Dedifferentiated amniotic fluid mesenchymal stem cell (primary cell): ENCODE results near the gene LAMA4.
A peak's percentile ranks its signal among the peaks of the same experiment; 100 is the strongest.

Experiments
- DNase-seq: peaks from one replicate; pipeline ENCODE4 v3.0.0-alpha.2; 2016; ENCODE audit errors: extremely low spot score

The LAMA4 gene

DNA sequence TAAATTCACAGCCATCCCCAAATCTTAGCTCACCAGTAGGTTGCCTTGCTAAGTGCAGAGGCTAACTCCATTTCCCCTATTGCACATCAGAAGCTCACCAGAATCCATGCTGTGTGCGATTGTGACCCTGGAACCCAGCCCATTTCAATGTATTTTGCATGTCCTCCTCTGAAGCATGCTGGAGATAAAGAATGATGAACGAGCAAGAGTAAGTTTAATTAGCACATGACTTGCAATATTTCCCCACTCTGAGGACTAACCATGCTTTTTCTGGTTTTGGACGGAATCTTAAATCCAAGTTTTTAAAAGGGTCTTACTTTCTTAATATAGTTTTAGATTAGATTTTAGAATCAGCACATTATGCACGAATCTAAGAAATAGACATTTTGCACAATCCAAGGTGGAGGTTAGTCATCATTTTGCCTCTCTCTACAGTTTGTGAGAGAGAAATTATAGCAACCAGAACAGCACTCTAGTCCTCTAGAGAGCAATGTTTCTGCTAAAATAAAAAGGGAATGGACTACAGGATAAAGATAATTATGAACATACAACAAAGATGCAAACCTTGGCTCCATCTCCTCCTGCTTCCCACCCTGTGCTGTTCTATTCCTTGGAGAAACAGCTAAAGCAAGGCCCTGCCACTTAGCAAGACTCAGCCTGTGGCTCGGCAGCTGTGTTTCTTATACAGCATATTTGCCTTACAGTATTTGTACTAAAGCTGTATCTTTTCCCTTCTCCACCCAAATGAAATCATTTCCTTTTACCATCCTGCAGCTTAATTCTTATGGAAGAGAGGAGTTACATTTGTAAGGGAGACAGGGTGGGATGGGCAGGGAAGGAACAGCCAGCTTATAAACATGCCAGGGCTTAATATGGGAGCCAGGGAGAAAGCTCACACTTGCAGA lies 24.9 kb upstream of the LAMA4 start:
- DNase-seq = no peak

DNA sequence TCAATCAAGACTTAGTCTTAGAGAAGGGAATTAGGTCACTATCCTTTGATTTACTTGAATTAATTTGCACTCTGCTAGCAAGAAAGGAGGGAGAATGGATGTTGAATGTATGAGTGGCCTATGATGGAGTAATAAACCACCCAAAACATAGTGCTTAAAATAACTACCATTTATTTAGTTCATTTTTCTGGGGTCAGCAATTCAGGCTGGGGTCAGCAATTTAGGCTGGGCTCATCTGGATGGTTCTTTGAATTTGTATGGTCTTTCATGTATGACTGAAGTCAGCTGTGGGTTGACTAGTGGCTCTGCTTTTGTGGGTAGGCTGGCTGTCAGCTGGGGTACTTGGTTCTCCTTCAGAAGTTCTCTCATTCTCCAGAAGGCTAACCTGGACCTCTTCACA lies 21.0 kb upstream of the LAMA4 start:
- DNase-seq = no peak

DNA sequence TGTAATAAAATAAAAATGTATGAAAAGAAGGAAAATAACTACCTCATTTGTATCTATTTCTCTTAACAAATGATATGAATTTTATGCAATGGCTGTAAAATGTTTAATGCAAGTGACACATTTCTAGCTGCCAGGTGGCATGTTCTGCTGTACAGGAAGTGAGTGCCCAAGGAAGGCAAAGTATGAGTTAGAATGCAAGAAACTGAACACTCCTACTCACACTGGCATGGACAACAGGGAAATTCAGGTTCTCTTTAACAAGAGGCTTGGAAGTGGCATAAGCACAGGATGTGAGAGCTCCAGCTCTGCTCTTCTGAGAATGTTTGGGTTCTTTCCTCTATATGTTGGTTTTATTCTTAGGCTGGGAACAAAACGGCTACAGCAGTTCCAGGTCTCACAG lies 20.4 kb upstream of the LAMA4 start:
- DNase-seq = no peak

DNA sequence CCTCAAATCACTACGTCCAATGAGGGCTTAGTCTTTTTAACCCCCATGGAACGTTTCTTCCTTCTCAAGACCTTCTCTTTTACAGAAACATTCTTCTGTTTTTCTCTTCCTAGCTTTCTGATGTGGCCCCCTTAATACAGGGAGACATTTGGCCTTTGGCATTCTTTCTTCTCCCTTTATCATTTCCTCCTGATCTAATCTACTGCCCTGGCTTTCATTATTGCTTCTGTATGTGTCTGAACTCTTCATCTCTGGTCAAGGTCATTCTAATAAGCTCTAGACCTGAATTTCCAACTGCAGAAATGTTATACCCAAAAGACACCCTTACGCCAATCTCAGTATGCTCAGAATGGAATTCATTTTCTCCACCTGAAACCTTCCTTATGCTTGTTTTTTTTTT lies 18.4 kb upstream of the LAMA4 start:
- DNase-seq = no peak

DNA sequence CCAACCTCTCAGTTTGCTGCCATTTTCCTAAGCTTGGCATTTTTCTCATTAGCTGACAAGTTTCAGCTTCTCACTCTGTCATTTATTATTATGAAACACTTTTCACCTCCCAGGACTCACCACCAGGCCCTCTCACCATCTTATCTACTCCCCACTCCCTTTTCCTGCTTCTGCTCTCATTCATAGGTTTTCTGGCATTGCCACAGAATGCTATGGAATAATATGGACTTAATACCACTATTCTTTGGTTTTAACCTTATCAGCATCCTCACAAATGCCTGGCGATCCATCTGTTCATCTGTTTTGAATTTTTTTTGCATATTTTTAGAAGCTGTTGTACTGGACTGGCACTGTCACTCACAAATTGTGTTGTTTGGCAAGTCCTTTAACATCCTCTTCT lies 16.4 kb upstream of the LAMA4 start:
- DNase-seq = no peak

DNA sequence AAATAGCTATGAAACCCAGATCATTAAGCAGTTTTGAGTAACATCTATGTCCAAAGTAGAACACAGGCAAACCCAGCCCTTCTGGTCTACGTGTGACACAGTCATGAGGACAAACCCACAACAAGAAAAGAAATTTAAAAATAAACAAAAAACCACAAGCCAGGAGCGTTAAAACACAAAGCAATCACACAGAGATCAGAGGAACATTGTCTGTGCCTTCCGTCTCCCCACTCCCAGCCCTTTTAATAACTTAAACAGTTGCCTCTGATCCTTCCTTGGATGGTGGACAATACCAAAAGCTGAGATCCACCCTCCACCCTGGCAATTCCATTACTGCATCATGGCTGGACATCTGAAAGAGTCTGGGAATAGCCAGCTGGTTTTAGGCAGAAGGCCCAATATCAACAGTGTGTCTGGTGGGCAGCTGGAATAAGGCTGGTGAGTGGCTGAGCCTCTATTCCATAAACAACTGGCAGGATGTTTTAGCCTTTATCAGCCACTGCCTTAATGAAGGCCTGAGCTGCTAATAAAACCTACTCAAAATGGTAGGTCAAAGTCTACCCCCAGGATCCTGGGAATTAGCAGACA lies 15.7 kb upstream of the LAMA4 start:
- no peak for DNase-seq

DNA sequence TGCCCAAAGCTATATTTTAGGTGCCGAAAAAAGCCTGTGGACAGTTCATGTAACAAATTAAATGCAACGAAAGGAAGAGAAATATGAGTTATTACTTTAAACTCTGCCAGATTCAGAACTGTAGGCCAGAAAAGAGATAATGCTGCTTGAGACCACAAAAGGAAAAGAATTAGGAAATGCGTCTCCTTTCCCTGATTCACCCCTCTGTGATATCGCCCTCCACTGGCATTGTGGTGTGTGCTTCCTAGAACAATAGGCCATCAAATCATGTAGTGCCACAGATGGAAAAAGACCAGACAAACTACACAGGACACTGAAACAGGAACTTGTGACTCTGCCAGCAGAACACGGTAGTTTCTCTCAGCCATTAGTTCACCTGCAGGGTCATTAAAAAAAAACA lies 14.7 kb upstream of the LAMA4 start:
- DNase-seq = no peak

DNA sequence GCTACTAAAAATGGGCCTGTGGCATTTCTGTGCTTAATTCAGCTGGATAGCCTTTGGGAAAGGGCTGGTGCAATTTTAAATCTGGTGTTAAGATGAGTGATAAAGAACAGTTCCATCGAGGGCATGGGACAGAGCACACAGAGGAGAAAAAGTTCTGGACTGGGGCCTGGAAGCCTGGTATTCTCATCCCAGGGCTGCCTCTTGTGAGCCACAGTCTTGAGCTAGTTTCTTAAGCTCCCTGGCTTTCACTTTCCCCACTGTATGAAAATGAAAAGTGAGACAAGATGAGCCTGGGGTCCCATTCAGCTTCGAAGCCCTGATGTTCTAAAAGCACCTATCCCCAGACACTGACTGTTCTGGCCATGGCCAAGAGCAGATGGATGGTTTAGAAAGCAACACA lies 14.3 kb upstream of the LAMA4 start:
- no peak for DNase-seq

DNA sequence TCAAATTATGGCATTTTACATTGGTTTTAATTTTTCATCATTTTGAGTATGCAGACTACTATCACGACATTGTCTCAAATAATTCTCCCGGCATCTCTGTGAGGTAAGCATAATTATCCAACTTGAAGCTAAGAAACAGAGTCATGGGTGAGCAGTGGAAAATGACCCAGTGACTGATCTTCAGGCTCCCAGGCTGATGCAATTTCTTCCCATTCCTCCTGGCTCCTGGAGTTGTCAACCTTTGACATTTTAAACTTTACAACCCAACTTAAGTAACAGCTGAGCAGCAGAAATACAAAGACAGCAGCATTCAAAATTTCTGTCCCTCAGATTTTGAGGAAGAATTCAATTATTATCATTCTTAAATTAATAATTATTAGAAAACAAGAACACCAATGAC lies 13.7 kb upstream of the LAMA4 start:
- no peak for DNase-seq

DNA sequence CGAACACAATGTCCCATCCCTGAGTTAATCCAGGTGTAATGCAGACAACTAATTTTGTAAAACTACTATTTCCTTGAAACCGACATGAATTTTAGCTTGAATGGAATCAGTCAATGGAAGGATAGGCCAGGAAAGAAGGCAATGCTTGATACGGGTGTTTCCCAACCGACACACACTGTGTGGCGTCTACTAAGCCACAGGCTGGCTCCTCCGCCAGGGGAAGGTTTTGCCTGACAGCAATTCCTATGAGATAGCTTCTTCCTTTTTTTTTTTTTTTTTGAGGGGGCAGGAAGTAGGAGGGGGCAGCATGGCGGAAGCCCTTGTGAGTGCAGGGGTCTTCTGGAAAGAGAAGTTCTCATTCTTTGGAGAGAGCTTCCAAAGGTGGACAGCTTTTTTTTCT lies 12.0 kb upstream of the LAMA4 start:
- no peak for DNase-seq

DNA sequence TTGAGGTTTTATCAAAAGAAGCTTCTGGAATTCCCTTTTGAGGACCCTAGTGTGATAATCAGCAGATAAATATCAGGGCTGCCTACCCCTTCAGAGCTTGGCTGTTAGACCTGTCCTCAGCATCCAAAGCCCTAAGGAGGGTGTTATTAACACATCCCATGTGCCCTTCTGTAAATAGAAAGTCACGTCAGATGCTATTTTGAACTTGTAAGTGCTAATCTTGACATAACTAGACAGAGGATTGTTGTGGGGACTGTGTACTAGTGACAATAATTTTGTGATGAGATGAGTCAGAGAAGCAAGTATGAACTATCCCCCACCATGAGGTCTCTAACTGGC lies 4.9 kb upstream of the LAMA4 start:
- no peak for DNase-seq

DNA sequence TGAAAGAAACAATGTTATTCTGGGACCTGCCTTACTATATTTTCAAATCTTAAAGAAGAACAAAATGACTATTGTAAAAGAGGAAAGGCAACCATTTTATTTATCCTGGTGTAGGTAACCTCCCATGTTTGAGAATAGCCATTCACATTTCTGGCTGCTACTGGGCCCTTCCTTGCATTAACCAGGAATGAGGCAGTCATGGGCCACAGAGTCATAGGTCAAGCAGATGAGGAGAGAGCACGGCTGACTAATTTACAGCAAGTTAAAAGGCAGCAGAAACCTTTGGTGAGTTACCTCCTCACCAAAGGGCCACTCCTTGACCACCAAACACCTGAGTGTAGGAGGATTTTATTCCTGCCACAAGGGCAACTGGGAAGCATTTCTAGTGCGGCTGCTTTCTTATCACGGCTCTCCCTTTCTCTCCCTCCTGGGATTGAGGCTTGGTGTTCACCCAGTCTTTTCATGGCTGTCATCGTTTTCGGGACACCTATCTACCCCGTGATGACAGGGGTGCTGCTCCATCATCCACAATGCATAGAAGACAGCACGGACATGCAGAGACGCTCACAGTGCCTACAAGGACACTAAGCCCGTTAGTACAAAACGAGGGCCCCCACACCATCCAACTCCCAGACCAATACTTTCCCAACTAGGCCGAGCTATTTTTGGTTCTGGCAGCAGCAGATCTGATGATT lies 4.4 kb upstream of the LAMA4 start:
- no peak for DNase-seq

DNA sequence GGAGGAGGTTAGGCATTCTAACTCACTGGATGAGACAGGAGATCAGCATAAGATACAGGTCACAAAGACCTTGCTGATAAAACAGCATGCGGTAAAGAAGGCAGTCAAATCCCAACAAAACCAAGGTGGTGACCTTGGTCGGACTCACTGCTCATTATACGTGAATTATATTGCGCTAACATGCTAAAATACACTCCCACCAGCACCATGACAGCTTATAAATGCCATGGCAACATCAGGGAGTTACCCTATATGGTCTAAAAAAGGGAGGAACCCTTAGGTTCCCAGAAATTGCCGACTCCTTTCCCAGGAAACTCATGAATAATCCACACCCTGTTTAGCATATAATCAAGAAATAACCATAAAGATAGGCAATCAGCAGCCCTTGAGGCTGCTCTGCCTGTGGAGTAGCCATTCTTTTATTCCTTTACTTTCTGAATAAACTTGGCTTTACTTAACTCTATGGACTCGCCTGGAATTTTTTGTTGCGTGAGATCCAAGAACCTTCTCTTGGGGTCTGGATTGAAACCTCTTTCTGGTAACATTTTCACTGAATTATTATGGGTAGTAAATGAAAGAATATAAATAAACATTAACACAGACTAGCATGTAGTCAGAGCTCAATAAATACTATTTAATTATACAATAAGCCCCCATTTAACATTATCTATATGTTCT lies 3.0 kb upstream of the LAMA4 start:
- DNase-seq = no peak

DNA sequence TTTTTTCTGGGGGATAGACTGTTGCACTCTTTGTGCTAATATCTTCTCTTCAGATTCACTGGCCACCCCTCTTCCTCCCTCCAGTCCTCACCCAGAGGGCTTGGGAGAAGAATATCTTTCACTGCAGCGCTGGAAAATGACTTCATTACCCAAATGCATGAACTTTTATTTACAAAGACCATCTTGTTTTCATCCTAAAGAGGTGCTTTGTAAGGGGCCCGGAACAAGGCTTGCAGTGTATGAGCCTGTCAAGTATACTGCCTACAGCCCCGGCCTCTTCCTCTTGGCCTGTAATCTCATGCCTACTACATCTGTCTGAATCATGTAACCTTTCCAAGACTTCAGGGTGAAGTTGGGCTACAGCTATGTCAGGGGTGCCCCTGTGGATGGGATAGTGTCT lies 554 bp upstream of the LAMA4 start:
- DNase-seq = no peak

DNA sequence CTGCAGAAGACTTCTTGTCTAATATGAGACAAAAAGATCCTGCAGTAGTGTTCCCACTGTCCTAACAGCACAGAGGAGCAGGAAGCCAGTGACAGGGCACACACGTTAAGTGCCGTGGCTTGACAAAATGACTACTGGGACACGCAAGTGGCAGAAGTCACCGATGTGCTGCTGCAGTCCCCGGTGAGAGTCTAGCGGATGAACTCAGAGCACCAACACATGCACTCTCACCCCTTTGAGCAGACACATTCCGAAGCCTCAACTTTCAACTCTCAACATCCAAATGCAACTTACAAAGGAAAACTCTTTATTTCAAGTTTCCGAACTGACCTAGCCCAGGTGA lies 898 bp downstream of the LAMA4 start:
- DNase-seq = no peak

DNA sequence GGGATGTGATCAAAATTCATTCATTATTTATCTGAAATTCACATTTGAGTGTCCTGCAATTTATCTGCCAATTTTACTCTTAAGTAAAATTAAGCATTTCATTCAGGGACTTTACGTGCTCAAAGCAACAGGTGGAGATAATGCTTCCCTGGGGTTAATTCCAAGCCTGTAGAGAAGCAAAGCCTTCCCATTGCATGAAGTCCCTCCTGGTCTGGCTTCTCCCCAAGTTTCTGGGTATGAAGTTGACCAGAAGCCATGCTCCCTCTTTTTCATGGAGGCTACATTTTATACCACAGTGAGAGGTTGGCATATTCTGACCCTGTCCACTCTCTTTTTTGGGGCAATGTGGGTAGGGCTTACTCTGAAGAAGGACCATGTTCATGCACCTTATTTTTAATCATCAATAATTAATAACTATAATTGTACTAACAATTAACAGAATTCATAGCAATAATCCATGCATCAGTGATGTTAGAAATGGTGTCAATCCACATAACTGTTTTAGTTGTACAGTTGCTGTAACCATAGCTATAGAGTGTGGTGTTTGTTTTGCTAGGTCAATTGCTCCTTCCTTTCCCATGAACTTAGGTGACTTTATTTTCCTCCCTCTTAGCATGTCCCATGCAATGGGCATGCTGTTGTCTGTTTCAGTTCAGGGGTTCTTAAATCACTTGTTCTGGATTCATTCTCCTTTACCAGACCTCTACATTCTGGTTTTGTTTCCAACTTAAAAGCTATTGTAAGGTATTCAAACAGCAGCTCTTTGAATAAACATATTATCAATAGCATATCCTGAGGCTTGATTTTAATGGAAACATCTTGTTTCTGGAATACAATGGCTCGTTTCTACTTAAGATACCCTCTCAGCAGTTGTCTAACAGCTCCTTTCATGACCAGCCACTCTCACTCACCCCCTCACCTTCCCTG lies 1.5 kb downstream of the LAMA4 start:
- no peak for DNase-seq

DNA sequence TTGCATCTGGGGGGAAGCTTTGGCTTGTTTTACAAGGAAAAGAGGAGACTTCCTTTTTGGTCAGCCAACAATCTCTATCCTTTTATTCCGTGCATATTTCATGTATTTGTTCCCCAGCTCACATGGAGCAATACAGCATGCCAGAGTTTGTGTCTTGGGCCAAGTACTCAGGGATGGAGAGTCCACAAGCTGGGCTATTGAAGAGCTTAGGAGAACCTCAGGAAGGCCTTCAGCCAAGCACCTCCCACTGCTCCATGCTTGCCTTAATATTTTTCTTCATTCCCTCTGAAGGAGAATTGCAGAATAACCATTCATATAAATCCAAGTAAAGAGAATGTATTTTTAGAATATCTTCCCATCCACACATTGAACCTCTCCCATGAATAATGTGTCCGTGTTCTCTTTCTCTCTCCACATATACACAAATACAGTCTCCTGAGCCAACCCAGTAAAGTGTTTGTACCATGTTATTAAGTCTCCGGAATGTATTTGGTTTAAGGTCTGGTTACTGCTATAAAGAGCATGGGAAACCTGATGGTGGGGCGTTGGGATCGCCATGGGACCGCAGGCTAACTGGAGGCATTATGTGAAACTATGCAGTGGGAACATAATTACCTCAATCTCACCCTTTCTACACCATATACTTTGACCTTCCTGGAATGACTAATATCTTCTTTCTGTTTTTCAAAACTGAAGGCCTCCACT lies 3.0 kb downstream of the LAMA4 start:
- no peak for DNase-seq

DNA sequence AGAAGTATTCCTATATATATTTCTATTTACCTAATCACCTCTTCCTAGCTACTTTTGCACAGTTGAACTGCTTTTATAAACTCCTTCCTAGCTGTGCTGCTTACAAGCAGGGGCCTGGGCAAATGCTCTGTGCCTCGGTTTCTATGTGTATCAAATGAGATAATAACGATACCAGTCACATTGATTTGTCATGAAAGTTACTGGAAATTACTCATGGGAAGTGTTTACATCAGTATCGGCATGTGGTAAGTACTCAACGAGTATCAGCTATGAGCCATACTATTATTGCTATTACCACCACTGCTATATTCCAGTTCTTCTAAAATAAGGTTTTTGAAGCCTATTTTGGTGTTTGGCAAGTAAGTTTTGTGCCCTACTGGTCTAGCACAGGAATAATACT lies 4.9 kb downstream of the LAMA4 start:
- no peak for DNase-seq

DNA sequence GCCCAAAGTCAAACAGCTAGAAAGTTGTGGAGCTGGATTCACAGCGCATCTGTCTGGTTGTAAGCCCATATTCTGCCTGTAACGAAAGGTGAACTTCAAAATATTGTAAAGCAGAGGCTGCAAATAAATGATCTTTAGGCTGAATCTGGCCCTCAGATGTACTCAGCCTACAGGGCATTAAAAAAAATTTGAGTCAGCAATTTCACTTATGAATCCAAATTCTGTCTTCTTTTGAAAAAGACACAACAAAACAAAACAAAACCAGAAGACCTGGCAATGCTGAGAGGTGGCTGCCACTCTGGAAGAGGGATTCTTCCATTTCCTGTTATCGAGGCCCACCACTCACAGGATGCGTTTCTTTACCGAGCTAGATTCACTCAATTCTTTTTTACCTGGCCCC lies 7.1 kb downstream of the LAMA4 start:
- no peak for DNase-seq

DNA sequence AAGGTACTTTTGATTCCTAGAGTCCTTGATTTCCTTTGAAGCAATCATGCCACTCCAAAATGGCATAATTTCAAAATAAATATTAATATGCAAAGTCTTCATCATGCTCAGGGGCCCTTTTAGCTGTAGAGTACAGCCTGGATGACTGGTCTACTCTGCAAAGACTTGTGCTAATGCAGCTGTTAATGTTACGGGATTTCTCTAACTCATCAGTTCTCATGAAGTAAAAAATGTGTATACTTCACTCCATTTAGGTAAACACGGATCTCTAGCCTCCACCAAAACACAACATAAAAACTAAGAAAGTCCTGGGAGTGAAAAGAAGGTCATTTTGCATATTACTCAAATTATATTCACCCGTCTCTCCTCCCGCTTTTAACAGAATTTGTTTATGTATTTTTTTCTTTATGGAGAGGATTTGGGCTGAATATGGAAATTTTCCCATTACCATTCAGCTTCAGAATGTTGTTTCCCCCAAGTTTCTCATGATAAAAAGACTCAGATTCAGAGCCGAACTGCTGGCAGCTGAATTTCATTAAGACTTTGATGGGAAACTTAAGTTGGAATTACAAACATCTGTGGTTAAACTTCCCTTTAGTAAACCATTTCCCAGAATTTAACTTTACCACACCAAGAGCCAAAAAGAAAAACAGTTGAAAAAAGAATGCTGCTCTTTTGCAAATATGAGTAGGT lies 8.7 kb downstream of the LAMA4 start:
- peak; percentile 87 for DNase-seq
